ENCODE data around the gene ALKBH7. TPM values are rescaled to one million over a fixed set of nuclear protein-coding genes. Genes with fewer than 3 reads are reported as not detected.

The ALKBH7 gene
- total and polyA plus RNA-seq, 10 of the 15 experiments (the other 5 are each of a cell fraction or from before 2014, with no cell fraction given) = 0.31 to 82.5 (median 37.6) TPM

DNA sequence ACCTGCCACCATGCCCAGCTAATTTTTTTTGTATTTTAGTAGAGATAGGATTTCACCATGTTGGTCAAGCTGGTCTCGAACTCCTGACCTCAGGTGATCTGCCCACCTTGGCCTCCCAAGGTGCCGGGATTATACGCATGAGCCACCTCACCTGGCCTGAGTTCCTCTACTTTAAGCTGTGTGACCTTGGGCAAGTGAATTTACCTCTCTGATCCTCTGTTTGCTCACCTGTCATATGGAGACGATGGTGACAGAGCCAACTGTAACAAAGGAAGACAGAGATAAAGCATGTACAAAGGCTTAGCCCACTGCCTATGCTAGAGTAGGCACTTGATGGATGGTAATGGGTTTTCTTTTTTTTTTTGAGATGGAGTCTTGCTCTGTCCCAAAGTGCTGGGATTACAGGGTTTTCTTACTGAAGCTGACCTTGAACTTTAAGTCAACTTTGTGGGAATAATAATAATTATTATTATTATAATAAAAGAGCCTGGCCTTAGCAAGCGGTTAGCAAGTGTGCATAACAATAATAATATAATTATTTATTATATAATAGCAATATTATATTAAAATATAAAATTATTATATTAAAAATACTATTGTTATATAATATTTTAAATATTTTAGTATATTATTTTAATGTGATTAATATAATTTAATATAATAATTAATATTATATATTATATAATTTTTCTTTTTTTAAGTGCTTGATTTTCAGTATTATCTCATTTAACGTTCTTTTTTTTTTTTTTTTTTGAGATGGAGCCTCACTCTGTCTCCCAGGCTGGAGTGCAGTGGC is 37.9 kb upstream of the ALKBH7 start (continued):
- TF ChIP-seq, protein P1, sequence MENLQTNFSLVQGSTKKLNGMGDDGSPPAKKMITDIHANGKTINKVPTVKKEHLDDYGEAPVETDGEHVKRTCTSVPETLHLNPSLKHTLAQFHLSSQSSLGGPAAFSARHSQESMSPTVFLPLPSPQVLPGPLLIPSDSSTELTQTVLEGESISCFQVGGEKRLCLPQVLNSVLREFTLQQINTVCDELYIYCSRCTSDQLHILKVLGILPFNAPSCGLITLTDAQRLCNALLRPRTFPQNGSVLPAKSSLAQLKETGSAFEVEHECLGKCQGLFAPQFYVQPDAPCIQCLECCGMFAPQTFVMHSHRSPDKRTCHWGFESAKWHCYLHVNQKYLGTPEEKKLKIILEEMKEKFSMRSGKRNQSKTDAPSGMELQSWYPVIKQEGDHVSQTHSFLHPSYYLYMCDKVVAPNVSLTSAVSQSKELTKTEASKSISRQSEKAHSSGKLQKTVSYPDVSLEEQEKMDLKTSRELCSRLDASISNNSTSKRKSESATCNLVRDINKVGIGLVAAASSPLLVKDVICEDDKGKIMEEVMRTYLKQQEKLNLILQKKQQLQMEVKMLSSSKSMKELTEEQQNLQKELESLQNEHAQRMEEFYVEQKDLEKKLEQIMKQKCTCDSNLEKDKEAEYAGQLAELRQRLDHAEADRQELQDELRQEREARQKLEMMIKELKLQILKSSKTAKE (IDR thresholded peaks at IDR 0.05; ENCODE audit: low read depth, poor library complexity, severe bottlenecking) = no peak
- no peak for TF ChIP-seq BACH1 (IDR thresholded peaks at IDR 0.05; ENCODE audit: borderline replicate concordance)
- TF ChIP-seq ZNF274 (IDR thresholded peaks at IDR 0.05; ENCODE audit: insufficient read depth, insufficient read length) = no peak
- TF ChIP-seq, protein P2, sequence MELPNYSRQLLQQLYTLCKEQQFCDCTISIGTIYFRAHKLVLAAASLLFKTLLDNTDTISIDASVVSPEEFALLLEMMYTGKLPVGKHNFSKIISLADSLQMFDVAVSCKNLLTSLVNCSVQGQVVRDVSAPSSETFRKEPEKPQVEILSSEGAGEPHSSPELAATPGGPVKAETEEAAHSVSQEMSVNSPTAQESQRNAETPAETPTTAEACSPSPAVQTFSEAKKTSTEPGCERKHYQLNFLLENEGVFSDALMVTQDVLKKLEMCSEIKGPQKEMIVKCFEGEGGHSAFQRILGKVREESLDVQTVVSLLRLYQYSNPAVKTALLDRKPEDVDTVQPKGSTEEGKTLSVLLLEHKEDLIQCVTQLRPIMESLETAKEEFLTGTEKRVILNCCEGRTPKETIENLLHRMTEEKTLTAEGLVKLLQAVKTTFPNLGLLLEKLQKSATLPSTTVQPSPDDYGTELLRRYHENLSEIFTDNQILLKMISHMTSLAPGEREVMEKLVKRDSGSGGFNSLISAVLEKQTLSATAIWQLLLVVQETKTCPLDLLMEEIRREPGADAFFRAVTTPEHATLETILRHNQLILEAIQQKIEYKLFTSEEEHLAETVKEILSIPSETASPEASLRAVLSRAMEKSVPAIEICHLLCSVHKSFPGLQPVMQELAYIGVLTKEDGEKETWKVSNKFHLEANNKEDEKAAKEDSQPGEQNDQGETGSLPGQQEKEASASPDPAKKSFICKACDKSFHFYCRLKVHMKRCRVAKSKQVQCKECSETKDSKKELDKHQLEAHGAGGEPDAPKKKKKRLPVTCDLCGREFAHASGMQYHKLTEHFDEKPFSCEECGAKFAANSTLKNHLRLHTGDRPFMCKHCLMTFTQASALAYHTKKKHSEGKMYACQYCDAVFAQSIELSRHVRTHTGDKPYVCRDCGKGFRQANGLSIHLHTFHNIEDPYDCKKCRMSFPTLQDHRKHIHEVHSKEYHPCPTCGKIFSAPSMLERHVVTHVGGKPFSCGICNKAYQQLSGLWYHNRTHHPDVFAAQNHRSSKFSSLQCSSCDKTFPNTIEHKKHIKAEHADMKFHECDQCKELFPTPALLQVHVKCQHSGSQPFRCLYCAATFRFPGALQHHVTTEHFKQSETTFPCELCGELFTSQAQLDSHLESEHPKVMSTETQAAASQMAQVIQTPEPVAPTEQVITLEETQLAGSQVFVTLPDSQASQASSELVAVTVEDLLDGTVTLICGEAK (IDR thresholded peaks at IDR 0.05; ENCODE audit: borderline replicate concordance) = no peak
- TF ChIP-seq MYB (IDR thresholded peaks at IDR 0.05; ENCODE audit: borderline replicate concordance, low read depth, low read length) = no peak

All from GM12878 (cell line).